BLaER1 (cell line): ENCODE results near the gene TRAF3.

ENCODE experiments used
- H3K27ac ChIP-seq: shearing (Covaris generic); formaldehyde crosslinking; 2 replicates; pipeline ENCODE4 v1.8.1; 2022
- H3K27me3 ChIP-seq: shearing (Covaris generic); formaldehyde crosslinking; 2 replicates; pipeline ENCODE4 v1.8.1; 2022
- H3K36me3 ChIP-seq: shearing (Covaris generic); formaldehyde crosslinking; 2 replicates; pipeline ENCODE4 v1.8.1; 2022
- H3K4me1 ChIP-seq: shearing (Covaris generic); formaldehyde crosslinking; 2 replicates; pipeline ENCODE4 v1.8.1; 2022
- H3K4me2 ChIP-seq: shearing (Covaris generic); formaldehyde crosslinking; 2 replicates; pipeline ENCODE4 v1.8.1; 2022
- H3K4me3 ChIP-seq: shearing (Covaris generic); formaldehyde crosslinking; 2 replicates; pipeline ENCODE4 v1.8.1; 2022
- H3K9ac ChIP-seq: shearing (Covaris generic); formaldehyde crosslinking; 2 replicates; pipeline ENCODE4 v1.8.1; 2022
- H3K9me3 ChIP-seq: shearing (Covaris generic); formaldehyde crosslinking; 2 replicates; pipeline ENCODE4 v1.8.1; 2022
- H4K20me1 ChIP-seq: shearing (Covaris generic); formaldehyde crosslinking; 2 replicates; pipeline ENCODE4 v1.8.1; 2022
- Cebpa-rat ChIP-seq: shearing (Covaris generic); IDR thresholded peaks from 2 replicates; pipeline ENCODE4 v1.8.1; 2022

Gene TRAF3

GRCh38 chr14:102947321-102948103, 170.3 kb downstream of the TRAF3 start:
- Histone ChIP-seq H3K36me3 (peaks cover 28% of the 10 kb centered on the region), H3K4me3 (no peak overlapping the region), H3K9ac (no peak overlapping the region)

GRCh38 chr14:102948698-102949061, 171.4 kb downstream of the TRAF3 start:
- H3K9me3 ChIP-seq: no peaks in the 10 kb centered on the region
- peaks cover 34% of the 10 kb centered on the region for H3K36me3 ChIP-seq
- H3K9ac ChIP-seq: 0 out of 2 replicates have a peak overlapping the region, but pooled peaks have one; percentile 59
- H3K27me3 ChIP-seq: no peaks in the 10 kb centered on the region
- 0 out of 2 replicates have a peak overlapping the region, but pooled peaks have one; percentile 14 for H3K4me3 ChIP-seq
- H4K20me1 ChIP-seq: no peaks in the 10 kb centered on the region
- peak overlapping the region; percentile 83 for H3K27ac ChIP-seq
- TF ChIP-seq Cebpa-rat: no peak
- peak overlapping the region; percentile 88 for H3K4me2 ChIP-seq
- peaks cover 53% of the 10 kb centered on the region for H3K4me1 ChIP-seq

More at GRCh38 chr14:102947321-102948103, 170.3 kb downstream of the TRAF3 start:
- no peak for TF ChIP-seq Cebpa-rat
- H3K9me3 ChIP-seq: no peaks in the 10 kb centered on the region
- no peak overlapping the region for H3K4me2 ChIP-seq
- H3K4me1 ChIP-seq: peaks cover 49% of the 10 kb centered on the region
- H3K27me3 ChIP-seq: no peaks in the 10 kb centered on the region
- H4K20me1 ChIP-seq: no peaks in the 10 kb centered on the region
- 0 out of 2 replicates have a peak overlapping the region, but pooled peaks have one; percentile 41 for H3K27ac ChIP-seq

GRCh38 chr14:102949062-102949800, 172.0 kb downstream of the TRAF3 start:
- peaks cover 52% of the 10 kb centered on the region for H3K4me1 ChIP-seq
- H3K9ac ChIP-seq: peak overlapping the region; percentile 59
- peak overlapping the region; percentile 83 for H3K27ac ChIP-seq
- peaks cover 36% of the 10 kb centered on the region for H3K36me3 ChIP-seq
- 0 out of 2 replicates have a peak overlapping the region, but pooled peaks have one; percentile 14 for H3K4me3 ChIP-seq
- no peaks in the 10 kb centered on the region for H3K27me3 ChIP-seq
- H4K20me1 ChIP-seq: no peaks in the 10 kb centered on the region
- no peak for TF ChIP-seq Cebpa-rat
- H3K4me2 ChIP-seq: peak overlapping the region; percentile 88
- H3K9me3 ChIP-seq: no peaks in the 10 kb centered on the region

GRCh38 chr14:102949801-102950451, 172.7 kb downstream of the TRAF3 start:
- Histone ChIP-seq H3K9me3 (no peaks in the 10 kb centered on the region), H3K4me1 (peaks cover 52% of the 10 kb centered on the region), H3K36me3 (peaks cover 33% of the 10 kb centered on the region), H3K27ac (peak overlapping the region; percentile 83), H3K4me3 (no peak overlapping the region), H4K20me1 (no peaks in the 10 kb centered on the region), H3K9ac (peak overlapping the region; percentile 59), H3K27me3 (no peaks in the 10 kb centered on the region), H3K4me2 (peak overlapping the region; percentile 88)
- no peak for TF ChIP-seq Cebpa-rat

GRCh38 chr14:102951034-102951433, 173.8 kb downstream of the TRAF3 start:
- peaks cover 58% of the 10 kb centered on the region for H3K4me1 ChIP-seq
- H3K27ac ChIP-seq: no peak overlapping the region
- H3K9ac ChIP-seq: no peak overlapping the region
- H3K4me2 ChIP-seq: 0 out of 2 replicates have a peak overlapping the region, but pooled peaks have one; percentile 5
- H4K20me1 ChIP-seq: no peaks in the 10 kb centered on the region
- no peaks in the 10 kb centered on the region for H3K9me3 ChIP-seq
- H3K36me3 ChIP-seq: peaks cover 27% of the 10 kb centered on the region
- no peaks in the 10 kb centered on the region for H3K27me3 ChIP-seq
- no peak overlapping the region for H3K4me3 ChIP-seq
- no peak for TF ChIP-seq Cebpa-rat

DNA sequence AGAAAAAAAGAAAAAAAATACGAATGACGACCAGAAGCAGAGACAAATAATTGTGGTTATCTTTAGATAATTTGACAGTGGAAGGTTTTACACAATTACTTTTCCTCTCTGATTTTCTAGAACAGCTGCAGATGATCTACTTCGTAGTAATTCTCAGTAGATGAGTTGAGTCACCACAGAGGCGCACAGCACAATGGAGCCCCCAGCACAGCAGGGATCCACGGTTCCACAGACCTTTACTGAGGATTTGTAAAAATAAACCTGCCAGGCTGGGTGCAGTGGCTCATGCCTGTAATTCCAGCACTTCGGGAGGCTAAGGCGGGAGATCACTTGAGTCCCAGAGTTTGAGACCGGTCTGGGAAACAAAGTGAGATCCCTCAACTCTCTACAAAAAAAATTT, 174.6 kb downstream of the TRAF3 start:
- no peaks in the 10 kb centered on the region for H3K27me3 ChIP-seq
- H3K4me1 ChIP-seq: peaks cover 53% of the 10 kb centered on the region
- H4K20me1 ChIP-seq: no peaks in the 10 kb centered on the region
- no peak overlapping the region for H3K27ac ChIP-seq
- no peak overlapping the region for H3K4me3 ChIP-seq
- H3K4me2 ChIP-seq: 0 out of 2 replicates have a peak overlapping the region, but pooled peaks have one; percentile 5
- no peak for TF ChIP-seq Cebpa-rat
- H3K36me3 ChIP-seq: peaks cover 21% of the 10 kb centered on the region
- no peak overlapping the region for H3K9ac ChIP-seq
- no peaks in the 10 kb centered on the region for H3K9me3 ChIP-seq

DNA sequence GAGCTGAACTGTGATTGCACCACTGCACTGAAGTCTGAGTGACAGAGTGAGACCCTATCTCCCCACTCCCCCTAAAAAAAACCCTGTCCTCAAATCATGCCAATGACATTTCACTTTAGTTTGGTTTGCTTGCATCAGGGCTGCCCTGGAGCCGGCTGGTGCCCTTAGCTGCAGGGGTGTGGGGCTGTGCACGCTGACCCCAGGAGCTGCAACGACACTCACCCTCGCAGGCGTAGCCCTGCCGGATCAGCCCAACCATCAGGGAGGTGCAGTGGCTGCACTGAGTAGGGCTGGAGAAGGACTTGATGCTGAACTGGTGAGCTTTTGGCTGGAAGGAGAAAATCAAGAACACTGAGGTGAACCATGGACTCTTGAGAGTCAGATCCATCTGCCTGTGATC, 175.0 kb downstream of the TRAF3 start:
- no peak overlapping the region for H3K4me3 ChIP-seq
- no peak overlapping the region for H3K9ac ChIP-seq
- no peak overlapping the region; the same call in 1 of the 2 replicates for H3K4me2 ChIP-seq
- peaks cover 20% of the 10 kb centered on the region for H3K36me3 ChIP-seq
- H3K4me1 ChIP-seq: peaks cover 53% of the 10 kb centered on the region
- no peaks in the 10 kb centered on the region for H4K20me1 ChIP-seq
- TF ChIP-seq Cebpa-rat: no peak
- no peak overlapping the region for H3K27ac ChIP-seq
- H3K9me3 ChIP-seq: no peaks in the 10 kb centered on the region
- no peaks in the 10 kb centered on the region for H3K27me3 ChIP-seq

GRCh38 chr14:102953100-102953499, 175.9 kb downstream of the TRAF3 start:
- TF ChIP-seq Cebpa-rat: no peak

GRCh38 chr14:102954081-102954789, 177.0 kb downstream of the TRAF3 start:
- no peaks in the 10 kb centered on the region for H4K20me1 ChIP-seq
- no peaks in the 10 kb centered on the region for H3K9me3 ChIP-seq
- no peaks in the 10 kb centered on the region for H3K27me3 ChIP-seq
- H3K9ac ChIP-seq: 0 out of 2 replicates have a peak overlapping the region, but pooled peaks have one; percentile 4
- peaks cover 29% of the 10 kb centered on the region for H3K36me3 ChIP-seq
- peaks cover 46% of the 10 kb centered on the region for H3K4me1 ChIP-seq
- H3K4me3 ChIP-seq: no peak overlapping the region
- no peak overlapping the region for H3K27ac ChIP-seq
- no peak for TF ChIP-seq Cebpa-rat
- H3K4me2 ChIP-seq: no peak overlapping the region

More at GRCh38 chr14:102953100-102953499, 175.9 kb downstream of the TRAF3 start:
- peaks cover 23% of the 10 kb centered on the region for H3K36me3 ChIP-seq
- H3K4me2 ChIP-seq: peak overlapping the region; percentile 12; the same call in 1 of the 2 replicates
- H3K4me3 ChIP-seq: no peak overlapping the region
- peak overlapping the region; percentile 9; the same call in 1 of the 2 replicates for H3K27ac ChIP-seq
- no peaks in the 10 kb centered on the region for H3K9me3 ChIP-seq
- H4K20me1 ChIP-seq: no peaks in the 10 kb centered on the region
- H3K4me1 ChIP-seq: peaks cover 53% of the 10 kb centered on the region
- H3K27me3 ChIP-seq: no peaks in the 10 kb centered on the region
- no peak overlapping the region for H3K9ac ChIP-seq
